Fibroblast of upper back skin (primary cell): ENCODE measurements around the gene GTF3C5.
"Not testable (repeated sequence)": the region's sequence is repeated elsewhere in the genome, so short reads cannot be mapped to it uniquely, and the experiment has no call there.

Experiments used
- DNase-seq: peaks from one replicate; pipeline ENCODE4 v3.0.0-alpha.2; 2013

The GTF3C5 gene, protein sequence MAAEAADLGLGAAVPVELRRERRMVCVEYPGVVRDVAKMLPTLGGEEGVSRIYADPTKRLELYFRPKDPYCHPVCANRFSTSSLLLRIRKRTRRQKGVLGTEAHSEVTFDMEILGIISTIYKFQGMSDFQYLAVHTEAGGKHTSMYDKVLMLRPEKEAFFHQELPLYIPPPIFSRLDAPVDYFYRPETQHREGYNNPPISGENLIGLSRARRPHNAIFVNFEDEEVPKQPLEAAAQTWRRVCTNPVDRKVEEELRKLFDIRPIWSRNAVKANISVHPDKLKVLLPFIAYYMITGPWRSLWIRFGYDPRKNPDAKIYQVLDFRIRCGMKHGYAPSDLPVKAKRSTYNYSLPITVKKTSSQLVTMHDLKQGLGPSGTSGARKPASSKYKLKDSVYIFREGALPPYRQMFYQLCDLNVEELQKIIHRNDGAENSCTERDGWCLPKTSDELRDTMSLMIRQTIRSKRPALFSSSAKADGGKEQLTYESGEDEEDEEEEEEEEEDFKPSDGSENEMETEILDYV

DNA sequence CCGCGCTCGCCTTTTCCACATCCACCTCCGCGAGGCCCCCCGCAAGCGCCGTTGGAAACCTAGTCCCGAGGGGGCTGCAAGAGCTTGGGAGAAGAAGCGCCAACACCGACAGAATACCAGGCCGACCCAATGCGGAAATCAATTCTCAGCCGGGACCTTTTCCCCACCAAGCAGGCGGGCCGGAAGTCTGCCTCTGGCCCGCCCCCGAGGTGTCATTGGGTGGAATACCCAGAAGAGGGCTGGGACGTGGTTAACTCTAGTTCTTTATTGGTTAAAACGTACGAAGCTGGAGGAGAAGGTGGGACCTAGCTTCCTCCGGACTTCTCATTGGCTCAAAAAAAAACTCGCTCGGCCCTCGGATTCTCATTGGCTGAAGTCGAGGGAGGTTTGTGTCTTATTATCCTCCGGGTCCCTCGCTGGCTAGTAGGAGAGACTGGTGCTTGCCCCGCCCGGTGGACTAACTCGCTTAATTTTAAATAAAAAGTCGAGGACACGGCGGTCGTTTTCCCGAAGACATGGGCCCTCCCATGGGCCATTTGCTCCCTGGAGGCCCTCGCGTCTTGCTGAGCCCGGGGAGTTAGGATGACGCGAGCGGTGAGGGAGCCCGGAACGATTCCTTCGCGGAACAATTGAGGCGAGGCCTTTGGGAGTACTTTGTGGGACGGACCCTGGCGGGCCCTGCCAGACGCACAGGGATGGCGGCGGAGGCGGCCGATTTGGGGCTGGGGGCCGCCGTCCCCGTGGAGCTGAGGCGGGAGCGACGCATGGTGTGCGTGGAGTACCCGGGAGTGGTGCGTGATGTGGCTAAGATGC is at the start of gene GTF3C5:
TSS of gene GTF3C5 (plus strand) at position 681 of the 813 bp plus-strand sequence. CDS start at position 696, 15 bp downstream.
- peak; percentile 99 for DNase-seq

DNA sequence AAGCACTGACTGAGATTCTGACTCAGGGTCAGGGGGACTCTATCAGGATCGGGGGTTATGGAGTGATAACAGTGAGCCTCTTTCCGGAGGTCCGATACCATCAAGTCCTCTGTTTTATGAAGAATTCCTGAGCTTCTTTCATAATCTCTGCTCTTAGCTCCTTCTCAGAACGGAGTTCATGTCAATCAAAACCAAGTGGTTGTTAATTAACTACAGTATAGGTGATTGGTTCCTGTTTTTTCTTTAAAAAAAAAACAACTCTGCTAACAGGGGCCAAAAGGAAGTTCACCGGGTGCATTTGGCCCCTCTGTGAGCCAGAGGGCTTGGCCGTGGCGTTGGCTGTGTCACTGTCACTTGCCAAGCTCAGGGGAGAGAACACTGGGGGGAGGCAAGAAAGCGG is 48.3 kb upstream of the GTF3C5 start:
- DNase-seq, result no peak

DNA sequence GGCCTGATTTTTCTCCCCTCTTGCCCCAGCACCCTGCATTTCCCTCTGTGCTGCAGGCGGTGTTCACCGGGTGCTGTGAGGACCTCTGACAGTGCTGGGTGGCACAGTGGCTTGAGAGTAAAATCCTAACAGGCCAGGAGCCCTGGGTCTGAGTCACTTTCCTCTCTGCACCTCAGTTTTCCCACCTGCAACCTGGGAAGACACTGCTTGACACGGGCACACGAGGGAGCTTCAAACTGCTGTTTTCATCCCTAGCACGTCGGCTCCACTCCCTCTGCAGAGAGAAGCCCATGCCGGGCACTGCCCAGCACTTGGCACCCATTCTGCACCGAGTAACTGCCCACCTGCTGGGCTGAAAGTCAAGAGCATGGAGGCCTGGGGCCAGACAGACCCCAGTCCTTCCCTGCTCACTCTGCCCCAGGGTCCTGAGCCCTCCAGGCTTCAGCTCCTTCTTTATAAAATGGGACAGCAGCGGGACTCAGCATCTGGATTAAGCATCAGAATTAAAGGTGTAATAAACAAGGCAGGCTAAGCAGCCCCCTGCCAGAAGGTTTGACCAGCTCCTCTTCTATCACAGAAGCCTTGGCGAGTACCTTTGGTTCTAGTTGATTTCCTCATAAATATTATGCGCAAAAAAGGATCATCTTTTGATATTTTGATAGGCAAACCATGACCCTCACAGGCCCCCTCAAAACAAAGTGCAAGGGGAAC is 47.2 kb upstream of the GTF3C5 start:
- no peak for DNase-seq

DNA sequence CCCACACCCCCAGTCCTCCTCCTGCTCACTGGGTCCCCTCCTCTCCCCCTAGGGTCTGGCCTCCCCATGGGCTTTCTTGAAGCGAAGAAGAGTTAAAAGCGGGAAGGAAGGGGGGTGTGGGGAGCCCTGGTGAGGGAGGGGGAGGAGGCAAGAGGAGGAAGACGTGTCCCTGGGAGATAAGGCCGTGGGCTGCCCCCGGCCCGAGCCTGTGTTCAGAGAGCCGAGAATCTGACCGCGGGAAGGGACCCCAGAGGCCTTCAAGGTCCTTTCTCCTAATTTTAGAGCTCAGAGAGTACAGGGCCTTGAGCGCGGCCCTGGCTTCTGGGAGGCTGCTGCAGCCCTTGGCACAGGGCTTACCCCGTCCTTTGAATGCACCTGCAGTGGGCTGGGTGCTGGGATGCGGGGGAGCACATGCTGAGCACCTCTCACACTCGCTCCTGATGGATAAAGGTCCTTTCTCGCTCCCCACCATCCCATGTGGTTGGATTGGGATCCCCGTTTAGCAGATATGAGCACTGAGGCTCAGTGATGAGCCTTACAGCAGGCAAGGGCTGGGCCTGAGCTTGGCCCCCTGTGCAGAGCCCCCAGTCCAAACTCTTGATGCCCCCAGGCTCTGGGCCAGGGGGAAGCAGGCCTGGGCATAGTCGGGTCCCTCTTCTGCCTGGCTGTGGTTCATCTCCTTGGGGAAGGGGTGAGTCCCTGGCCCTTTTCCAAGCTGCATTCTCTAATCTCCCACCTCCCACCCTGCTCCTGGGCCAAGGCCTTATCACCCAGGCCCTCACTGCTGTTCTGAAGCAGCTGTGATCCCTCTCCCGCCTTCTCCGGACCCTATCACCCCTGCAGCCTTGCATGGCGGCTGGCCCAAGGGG is 46.4 kb upstream of the GTF3C5 start:
- no peak for DNase-seq

DNA sequence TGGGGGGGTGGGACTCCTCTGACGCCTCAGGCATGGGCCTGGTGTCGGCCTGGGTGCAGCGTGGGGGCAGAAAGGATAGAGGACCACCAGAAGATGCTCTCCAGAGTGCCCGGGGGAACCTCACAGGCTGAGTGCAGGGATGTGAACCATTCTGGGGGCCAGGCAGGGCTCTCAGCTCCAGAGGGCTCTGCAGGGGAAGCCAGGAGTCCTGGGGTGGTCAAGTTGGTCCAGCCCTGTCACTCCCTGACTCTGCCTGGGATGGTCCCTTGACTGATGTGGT is 45.8 kb upstream of the GTF3C5 start:
- DNase-seq, result no peak

DNA sequence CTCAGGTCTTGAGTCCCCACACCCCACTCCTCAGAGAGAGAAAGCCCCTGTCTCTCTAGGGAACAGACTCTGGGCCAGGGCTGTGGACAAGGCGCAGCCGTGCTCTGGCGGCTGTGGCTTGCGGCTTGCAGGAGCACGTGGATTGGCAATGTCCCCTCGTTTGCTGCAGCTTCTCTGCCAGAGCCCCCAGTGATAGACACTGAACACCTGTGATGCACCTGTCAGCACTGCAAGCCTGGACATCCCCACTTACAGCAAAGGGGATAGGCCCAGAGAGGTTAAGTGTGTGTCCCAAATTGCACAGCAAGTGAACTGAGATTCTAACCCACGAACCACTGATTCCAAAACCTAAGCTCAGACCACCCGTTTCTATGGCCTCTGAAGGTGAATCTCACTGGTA is 45.3 kb upstream of the GTF3C5 start:
- no peak for DNase-seq

DNA sequence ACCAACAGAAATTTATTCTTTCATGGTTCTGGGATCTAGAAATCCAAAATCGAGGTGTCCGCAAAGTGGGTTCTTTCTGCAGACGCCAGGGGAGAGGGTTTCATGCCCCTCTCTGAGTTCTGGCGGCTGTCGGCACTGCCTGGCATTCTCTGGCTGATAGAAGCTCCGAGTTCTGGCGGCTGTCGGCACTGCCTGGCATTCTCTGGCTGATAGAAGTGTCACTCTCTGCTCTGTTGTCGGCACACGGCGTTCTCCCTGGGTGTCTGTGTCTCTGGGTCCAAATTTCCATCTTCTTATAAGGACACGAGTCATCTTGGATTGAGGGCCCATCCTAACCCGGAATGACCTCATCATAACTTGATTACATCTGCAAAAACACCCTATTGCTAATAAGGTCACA is 44.7 kb upstream of the GTF3C5 start:
- DNase-seq, result no peak

DNA sequence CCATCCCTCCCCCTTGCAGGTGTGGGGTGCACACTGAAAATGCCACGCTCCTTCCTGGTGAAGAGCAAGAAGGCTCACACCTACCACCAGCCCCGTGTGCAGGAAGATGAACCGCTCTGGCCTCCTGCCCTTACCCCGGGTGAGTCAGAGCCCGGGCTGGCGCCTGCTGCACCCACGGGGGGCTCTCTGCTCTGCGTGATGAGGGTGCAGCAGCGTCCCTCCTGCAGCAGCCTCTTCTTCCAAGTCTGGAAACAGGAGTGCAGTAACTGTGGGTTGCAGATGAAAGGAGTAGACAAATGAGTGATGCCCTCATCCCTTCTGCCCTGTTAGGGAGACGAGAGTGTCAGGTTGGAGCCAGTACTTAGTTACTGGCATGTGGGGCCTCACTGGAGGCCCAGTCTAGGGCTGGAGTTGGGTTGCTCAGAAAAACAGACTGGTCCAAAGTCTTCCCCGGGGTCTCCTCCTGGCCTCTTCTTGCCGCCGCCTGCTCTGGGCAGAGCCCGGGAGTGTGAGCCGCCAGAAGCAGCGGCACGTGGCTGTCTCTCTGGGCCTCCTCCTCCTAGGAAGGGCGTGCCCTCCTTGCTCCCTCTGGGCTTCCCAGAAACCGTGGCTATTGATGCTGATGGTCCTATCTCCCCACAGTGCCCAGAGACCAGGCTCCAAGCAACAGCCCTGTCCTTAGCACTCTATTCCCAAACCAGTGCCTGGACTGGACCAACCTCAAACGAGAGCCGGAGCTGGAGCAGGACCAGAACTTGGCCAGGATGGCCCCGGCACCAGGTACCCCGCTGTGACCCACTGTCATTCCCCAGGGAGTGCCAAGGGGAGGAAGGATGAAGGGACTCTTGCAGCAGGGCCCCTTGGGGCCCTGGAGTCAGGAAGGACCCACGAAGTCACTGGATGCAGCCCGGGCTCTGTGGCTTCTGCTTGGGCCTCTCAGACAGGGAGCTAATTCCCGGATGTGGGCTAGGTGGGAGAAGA is 43.9 kb upstream of the GTF3C5 start:
- DNase-seq, result no peak

DNA sequence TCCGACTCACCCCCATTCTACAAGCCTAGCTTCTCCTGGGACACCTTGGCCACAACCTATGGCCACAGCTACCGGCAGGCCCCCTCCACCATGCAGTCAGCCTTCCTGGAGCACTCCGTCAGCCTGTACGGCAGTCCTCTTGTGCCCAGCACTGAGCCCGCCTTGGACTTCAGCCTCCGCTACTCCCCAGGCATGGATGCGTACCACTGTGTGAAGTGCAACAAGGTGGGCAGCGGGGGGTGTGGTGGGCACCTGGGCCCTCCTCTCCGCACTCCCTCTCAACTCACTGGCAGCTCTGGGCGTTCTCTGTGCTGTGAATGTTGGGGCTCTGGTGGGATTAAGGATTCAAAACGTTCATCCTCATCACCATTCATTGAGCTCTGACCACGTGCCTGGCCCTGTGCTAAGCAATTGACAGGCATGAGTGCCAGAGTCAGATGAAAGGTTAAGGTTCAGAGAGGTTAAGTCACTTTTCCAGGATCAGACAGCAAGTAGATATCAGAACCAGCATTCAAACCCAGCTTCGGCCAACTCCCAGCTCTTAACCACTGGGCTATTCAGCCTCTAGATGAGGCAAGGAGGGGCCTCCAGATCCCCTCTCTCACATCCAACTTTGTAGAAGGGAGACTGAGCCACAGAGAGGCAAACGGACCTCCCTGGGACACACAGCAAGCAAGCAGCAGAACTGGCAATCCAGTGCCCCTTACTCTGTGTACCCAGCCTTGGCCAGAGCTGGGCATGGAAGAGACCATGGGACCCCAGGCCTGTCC is 42.4 kb upstream of the GTF3C5 start:
- no peak for DNase-seq

DNA sequence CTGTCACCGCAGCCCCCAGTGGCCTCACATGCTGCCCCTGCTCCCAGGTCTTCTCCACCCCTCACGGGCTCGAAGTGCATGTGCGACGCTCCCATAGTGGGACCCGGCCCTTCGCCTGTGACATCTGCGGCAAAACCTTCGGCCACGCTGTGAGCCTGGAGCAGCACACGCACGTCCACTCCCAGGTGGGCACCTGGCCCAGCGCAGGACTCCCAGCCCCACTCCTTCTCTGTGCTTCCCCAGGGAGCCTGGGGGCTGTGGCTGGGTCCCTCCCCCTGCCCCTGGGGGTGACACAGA is 41.8 kb upstream of the GTF3C5 start:
- no peak for DNase-seq

DNA sequence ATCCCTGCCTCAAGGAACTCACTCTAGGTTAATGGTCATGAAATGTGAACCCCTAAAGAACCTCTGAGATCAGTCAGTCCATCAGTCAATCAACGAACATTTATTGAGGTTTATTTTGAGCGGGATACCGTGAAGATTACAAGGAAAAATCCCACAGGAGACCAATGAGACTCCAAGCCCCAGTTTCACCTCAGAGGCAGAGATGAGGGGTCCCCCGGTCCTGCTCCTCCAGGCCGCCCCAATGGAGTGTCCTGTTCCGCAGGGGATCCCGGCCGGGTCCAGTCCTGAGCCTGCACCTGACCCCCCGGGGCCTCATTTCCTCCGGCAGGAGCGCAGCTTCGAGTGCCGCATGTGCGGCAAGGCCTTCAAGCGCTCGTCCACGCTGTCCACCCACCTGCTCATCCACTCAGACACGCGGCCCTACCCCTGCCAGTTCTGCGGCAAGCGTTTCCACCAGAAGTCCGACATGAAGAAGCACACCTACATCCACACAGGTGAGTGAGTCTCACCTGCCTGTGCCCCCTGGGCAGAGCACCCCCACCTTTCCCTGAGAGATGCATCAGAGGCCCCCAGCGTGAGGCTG is 41.3 kb upstream of the GTF3C5 start:
- no peak for DNase-seq

DNA sequence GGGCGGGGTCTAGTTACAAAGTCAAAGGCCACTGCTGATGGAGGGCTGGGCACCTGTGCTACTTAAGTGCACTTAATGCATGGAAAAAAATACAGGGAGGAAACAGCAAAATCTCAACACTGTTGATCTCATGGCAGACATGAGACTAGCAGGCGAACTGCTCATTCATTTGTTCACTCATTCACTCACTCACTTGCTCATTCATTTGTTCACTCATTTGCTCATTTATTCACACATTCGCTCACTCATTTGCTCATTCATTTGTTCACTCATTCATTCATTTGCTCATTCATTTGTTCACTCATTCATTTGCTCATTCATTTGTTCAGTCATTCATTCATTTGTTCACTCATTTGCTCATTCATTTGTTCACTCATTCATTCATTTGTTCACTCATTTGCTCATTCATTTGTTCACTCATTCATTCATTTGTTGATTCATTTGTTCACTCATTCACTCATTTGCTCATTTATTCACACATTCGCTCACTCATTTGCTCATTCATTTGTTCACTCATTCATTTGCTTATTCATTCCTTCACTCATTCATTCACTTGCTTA is 40.7 kb upstream of the GTF3C5 start:
- not testable (repeated sequence) for DNase-seq

DNA sequence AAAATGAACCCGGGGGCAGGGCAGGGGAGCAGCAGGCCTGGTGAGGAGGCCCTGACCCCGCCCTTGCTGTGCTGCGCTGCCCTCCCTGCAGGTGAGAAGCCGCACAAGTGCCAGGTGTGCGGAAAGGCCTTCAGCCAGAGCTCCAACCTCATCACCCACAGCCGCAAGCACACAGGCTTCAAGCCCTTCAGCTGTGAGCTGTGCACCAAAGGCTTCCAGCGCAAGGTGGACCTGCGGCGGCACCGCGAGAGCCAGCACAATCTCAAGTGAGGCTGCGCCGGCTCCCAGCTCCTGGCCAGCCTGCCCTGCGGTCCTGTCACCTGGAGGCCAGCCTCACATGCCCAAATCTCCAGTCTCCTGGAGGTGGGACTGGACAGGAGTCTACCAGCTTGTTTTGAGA is 40.0 kb upstream of the GTF3C5 start:
- DNase-seq, result no peak

DNA sequence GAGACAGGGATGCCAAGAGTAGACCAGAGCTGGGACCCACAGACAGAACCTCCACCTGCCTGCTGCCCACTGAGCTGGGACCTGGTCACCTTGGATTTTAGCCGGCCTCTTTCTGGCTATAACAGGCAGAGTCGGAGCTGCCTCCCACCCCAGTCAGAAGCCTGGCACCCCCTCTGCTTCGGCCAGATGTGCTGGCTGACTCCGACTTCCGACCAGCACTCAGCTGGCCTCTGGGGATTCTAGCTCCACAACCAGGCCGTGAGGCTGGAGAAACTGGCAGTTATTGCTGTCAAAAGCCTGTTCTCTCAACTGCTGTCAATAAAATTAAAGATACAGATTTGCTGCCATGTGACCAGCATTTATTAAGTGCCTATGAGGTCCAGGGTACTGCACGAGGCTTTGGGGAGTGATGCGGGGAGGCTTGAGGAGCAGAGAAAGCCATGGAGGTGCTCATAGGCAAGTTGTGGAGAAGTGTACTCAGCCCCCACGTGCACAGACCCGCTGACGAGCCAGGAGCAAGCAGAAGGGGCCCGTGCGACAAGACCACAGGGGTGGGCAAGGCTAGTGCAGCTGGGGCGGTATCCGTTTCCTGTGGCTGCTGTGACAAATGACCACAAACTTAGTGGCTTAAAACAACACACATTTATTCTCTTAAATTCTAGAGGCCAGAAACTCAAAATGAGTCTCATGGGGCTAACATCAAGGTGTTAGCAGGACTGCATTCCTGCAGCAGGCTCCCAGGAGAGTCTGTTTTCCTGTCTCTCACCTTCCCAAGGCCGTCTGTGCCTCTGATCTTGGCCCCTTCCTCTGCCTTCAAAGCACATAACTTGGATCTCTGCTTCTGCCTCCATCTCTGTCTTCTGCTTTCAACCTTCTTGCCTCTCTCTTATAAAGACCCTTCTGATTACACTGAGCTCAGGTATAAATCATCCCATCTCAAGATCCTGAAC is 39.2 kb upstream of the GTF3C5 start:
- no peak for DNase-seq

DNA sequence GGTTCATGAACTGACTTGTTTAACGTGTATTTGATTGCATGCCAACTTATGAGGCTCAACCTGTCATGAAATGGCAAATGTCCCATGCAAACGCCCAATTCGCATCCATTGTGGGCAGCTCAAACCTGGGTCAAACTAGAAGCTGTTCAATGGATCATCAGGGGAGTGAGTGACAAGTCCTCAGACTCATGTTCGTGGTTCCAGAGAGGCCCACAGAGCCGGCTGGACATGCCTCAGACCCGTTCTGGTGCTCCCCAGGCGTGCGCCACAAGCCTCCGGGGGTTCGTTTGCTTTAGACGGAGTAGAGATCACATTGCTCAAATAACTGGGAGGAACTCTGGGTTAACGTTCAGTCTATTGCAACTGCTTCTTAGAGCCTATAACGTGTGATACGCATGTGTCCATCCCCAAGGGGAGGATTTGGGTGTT is 37.3 kb upstream of the GTF3C5 start:
- no peak for DNase-seq

DNA sequence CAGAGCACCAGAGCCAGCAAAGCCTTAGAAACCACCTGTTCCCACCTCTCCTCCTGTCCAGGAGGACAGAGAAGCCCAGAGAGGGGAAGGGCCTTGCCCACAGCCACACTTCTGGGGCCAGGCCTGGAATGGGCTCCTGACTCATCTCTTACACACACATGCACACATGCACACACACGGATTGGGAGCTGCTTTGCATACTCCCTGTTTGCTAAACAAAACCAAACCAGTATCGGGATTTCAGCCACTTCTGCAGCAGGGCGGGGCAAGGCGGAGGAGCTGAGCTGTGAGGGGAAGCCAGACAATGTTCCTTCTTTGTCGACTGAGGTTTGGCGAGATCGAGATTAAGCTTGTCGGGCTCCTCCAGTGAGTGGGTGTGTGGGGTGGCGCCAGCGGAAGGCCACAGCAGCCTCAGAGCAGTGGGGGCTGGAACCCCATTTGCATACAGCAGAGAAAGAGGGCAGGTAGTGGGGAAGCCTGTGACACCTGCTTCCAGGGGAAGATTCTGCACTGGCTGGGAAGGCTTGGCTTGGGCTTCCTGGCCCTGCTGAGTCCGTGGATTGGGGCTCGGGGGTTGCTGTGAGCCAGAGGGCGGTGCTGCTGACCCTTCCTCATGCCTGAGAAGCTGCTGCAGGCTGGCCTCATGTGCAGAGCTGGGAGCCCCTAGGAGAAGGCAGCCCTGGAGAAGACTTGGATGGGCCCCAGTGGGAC is 36.2 kb upstream of the GTF3C5 start:
- peak; percentile 20 for DNase-seq

DNA sequence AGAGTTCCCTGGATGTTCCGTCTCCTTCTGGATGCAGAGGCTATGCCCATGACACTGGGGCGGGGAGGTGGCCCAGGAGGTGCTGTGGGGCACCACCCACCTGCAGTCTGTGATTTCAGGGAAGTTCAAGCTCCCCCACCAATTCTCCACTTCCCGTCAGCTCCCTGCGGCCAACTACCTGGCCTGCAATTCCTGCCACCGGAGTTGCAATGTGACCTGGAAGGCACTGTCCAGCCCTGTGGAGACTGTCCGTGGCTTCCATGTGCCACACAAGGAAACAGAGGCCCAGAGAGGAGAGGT is 35.7 kb upstream of the GTF3C5 start:
- DNase-seq, result no peak

DNA sequence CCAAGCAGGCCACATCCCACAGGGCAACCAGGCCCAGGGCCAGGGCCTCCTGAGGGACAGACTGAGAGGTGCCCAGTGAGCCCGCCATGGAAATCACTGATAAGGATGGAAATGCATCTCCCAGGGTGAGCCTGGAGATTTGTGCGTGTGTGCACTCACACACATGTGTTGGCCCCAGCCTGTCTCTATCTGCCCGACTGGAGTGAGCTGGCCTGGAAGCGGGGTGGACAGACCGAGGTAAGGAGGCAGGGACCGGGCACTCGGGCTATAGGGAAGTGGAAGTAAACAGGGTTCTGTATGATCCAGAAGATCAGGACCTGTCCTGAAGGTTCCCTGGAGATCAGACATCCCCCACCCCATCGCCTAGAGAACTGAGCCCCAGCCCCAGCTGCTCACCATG is 34.9 kb upstream of the GTF3C5 start:
- DNase-seq, result no peak
